DMS153 treated with DMSO at 0.1 percent for 48 hours (cell line): ENCODE results near the gene PI4KB.

Experiments used
- DNase-seq: peaks from one replicate; lab custom pipeline; 2025; ENCODE audit not compliant: unreplicated experiment; lab: John Stamatoyannopoulos, UW

PI4KB gene

DNA sequence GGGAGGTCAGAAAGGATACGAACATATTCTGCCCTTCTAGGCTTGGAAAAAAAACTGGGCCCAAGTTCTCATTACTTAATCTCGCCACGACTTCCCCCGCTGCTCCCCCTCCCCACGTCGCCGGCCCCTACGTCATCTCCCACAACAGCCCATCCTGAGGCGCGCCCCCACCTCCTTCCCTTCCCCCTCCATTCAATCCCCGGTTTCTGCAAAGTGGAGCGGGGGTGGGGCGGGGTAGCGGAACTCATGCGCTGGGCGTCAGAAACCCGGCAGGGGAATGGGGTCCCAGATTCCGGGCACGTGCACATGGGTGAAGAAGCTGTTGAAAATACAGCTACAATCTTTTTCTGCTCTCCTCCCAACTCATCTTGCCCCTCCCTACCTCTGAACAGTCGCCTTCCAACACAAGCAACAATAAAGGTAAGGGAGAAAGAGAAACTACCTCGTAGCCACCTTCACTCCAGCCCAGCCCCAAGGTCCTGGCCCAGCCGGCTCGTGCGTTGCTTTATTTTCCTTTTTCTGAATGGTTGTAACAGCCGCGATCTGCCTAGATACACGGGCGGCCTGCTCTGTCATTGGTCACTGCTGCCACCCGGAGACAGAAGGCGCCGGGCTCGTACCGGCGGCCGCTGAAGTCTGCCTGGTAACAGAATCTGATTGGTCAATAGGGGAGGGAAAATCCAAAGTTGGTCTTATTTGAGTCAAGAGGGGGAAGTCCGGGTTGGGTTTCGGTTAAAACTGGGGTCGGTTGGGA is 19.7 kb upstream of the PI4KB start, which contains the start of gene RFX5:
TSS of gene RFX5 (minus strand) at position 484 of the 754 bp plus-strand sequence. CDS start 932 bp downstream, outside the sequence.
- peak; percentile 98 for DNase-seq

DNA sequence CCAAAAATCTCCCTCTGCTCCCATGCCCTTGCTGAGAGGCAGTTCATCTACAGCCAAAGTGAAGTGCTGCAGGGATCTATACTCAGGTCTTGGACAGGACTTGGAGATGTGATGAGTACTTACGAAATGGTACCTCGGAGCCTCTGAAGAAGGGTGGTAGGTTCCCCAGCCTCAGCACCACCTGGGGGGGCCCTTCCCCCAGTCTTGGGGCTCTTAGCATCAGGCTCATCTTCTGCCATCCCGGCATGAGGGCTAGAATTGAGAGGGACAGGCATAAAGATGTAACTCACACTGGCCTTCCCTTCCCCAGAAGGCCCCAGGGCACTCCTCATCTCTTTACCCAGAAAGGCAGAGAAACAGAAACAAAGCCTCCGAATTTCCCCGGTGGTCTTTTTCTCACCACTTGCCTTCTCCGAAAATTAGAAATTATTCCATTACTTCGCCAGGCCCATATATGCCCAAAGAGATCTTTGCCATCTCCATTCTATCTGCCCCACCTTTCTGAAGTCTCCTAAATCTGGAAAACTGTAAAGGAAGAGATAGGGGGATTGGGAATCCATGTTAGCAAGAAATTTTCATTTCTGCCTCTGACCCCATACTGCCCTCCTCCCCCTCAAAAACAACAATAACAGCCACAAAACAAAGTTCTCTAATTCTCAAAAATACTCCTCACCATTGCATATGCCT is 19.0 kb upstream of the PI4KB start:
- DNase-seq: no peak

- no peak for DNase-seq
These were observed 17.1 kb upstream of the PI4KB start for GRCh38 chr1:151344291-151344690.

- DNase-seq: no peak
These were observed 16.4 kb upstream of the PI4KB start for GRCh38 chr1:151343587-151343986.

DNA sequence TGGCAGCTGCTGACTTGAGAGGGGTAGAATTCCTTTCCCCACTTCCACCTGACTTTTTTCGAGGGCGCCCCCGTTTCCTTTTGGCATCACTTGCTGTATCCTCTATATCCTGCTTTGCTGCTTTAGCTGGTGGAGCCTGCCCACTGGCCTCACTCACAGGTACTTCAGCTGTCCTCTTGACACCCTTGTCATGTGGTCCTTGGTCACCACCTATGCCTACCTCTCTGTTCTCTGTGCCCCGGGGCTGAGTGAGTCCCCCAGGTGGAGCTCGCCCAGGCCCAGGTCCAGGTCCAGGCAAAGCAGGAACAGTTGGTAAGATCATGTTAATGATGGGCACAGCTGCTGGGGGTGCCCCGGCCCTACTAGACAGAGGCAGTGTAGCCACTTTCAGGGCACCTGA is 15.4 kb upstream of the PI4KB start:
- no peak for DNase-seq

DNA sequence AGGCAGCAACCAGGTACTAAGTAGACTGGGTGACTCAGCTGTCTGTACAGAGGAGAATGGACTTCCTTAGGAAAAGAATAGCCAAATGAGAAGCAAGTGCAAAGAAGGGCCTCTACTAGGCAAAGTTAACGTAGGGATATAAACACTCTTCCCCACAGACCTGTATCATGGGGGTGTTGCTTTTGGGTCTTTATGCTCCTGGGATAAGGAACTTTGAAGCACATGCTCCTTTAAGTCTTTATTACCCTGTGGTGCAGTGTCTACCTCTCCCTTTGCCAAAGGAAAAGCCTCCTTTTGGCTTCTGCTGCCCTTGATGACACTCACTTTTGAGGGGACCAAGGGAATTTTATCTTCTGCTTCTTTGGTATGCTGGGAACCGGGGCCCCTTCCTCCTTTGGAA is 14.8 kb upstream of the PI4KB start:
- no peak for DNase-seq

GRCh38 chr1:151340870-151341754 is 13.9 kb upstream of the PI4KB start:
- peak; percentile 89 for DNase-seq

- DNase-seq: no peak
These were observed 9.3 kb upstream of the PI4KB start for GRCh38 chr1:151336556-151336955.

GRCh38 chr1:151334822-151335221 is 7.6 kb upstream of the PI4KB start:
- no peak for DNase-seq

- DNase-seq: no peak
These were observed 873 bp upstream of the PI4KB start for GRCh38 chr1:151327903-151328674.

DNA sequence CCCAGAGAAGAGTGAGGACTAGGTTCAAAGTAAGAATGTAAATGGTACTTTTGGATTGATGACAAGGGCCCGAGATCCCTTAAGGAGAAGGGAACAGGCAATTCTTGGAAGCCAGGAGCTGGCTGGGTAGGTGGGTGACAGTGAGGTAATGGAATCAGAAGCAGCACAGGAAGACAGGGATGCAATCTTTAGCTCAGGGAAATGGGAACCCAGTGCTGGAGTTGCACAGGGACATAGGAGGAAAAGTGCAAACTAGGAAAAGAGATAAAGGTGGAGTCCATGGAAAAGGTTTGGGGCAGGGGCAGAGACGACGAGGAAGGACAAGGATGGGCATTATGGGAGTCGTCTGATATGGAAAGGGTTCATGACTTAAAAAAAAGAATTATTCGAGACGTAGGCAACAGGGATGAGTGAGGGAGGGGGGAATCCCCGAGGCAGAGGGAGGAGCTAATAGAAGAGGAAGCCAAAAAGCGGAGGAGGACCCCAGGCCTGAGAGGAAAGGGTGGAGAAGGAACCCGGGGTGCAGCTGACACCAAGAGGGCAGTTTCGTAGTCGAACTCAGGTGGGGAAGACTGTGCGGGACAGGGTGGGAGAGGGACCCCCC is 495 bp downstream of the PI4KB start:
- no peak for DNase-seq

DNA sequence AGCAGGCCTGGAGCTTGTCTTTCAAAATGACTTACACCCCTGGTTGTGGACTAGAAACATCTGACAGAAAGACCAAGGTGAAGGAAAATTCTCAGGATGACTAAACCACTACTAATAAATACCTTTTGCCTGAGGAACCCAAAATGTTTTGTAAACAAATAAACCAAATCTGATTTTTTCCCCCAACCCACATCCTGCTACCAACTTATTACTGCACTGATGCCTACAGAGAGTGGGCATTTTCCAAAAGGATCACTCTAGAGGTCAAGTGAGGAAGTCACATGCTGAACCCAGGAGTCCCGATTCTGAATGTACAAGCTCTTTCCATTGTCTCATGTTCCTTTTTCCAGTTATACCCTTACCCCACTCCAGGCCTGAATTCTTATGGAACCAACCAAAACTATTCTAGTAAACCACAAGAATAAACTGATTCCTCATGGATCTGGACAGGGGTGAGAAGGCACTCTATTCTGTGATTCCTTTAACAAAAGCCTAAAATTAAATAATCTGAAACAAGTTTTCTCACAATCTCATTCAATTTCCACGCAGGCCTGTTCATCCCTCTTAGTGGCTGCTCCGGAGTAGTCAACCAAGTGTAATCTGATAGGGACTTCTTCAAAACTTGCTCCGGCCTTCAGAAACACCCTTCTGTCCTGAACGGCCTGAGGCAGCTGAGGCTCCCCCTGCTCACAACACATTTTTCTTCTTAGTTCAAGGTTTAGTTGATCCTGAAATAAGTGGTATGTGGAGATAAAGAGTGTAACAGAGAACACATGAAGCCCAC is 1.4 kb downstream of the PI4KB start:
- DNase-seq: no peak

- DNase-seq: no peak
These were observed 2.0 kb downstream of the PI4KB start for GRCh38 chr1:151325231-151325630.

DNA sequence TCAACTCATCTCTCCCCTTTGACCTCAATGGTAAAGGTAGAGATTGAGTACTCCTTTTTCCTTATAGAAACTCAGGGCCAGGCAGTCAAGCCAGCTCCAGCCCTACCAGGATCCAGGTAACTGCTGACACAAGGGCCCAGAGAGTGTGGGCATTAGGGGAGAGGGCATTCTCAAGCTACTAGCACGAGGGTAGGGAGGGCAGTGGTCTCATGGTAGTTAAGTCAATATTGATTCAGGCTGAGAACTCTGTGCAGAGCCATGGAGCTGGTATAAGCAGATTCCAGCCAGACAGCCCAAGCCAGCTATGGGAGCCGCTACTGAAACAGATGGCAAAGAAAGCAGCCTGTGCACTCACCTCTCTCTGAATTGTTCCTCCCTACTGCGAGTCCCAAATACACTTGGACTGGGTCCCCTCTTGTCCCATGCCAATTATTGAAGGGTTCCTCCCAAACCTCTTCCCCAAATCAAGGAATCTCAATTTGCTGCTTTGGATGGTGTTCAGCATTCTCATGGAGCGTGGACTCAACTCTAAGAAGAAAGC is 2.8 kb downstream of the PI4KB start:
- no peak for DNase-seq

- DNase-seq: no peak
These were observed 8.2 kb downstream of the PI4KB start for GRCh38 chr1:151318975-151319374.

DNA sequence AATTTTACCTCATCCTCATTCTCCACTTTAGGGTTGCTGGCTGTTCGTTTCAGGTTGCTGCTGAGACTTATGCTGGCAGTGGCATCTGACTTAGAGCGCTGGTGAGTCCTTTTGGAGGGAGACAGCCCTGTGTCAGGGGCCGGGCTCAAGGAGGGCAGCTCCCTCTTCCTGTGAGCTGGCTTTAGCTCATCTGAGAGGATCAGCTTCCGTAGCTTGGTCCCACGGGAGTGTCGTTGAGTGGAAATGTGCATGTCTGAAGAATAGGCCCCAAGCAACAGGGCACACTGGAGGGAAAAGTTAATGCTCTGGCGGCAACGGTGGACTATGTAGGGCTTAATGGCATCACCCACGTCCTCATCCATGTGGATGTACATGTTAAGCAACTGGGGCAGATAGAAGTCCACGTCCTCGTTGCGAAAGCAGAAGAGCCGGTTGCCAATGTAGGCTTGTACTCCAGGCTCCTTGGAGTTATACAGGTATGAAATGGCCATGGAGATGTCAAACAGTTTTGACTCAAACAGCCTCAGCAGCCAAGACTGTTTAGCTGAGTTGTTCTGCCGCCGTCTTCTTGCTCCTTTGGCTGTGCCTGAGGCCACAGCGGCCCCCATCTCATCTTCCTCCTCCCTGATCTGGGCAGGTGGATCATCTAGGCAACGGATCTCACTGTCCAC is 11.5 kb downstream of the PI4KB start:
- no peak for DNase-seq

- DNase-seq: no peak
These were observed 12.9 kb downstream of the PI4KB start for GRCh38 chr1:151314137-151314875.

DNA sequence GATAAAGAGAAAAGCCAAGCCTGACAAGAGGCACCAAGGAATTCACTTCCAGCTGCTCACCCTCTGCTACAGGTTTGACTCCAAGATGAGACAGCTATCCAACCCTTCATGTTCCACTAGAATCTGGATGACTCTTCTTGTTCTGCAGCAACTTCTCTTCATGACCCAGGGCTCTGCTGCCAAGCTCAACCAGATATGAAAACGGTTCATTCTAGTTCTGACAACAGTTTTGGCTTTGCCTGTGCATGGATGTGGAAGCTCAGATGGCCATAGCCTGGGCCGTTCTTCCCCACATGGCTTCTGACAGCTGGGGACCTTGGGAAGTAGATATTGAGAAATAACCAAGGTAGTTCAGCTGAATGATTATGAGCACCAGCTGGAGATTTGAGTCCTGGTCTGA is 13.7 kb downstream of the PI4KB start:
- no peak for DNase-seq
